K562 (cell line): ENCODE results near the gene OR8B12. TPM values are rescaled to one million over a fixed set of nuclear protein-coding genes. Genes with fewer than 3 reads are reported as not detected.

Experiments
- C11orf30 ChIP-seq: fragments of 450-650 bp; IDR thresholded peaks from 2 replicates; pipeline ENCODE4 v1.6.1; 2016; ENCODE audit warnings: low read depth, mild to moderate bottlenecking
- CBFB ChIP-seq: sonication (generic); formaldehyde crosslinking; IDR thresholded peaks from 2 replicates; pipeline ENCODE4 v1.4.0; 2020; ENCODE audit warnings: mild to moderate bottlenecking, missing genetic modification reagents
- CREB3L1 ChIP-seq: fragments of 450-650 bp; IDR thresholded peaks from 2 replicates; pipeline ENCODE4 v1.6.1; 2014; ENCODE audit warnings: low read depth, mild to moderate bottlenecking, moderate library complexity, borderline replicate concordance
- GTF2F1 ChIP-seq: IDR thresholded peaks from 2 replicates; pipeline ENCODE4 v1.6.1; 2011; ENCODE audit warnings: low read depth, low read length, improper control_type of control experiment
- PHF8 ChIP-seq: fragments of 200-600 bp; sonication (generic); IDR thresholded peaks from 2 replicates; pipeline ENCODE4 v1.6.1; 2012; ENCODE audit warnings: mixed run types, mild to moderate bottlenecking, inconsistent platforms, low read length, moderate library complexity, borderline replicate concordance
- PPARD ChIP-seq: fragments of 250-450 bp; sonication (Bioruptor Pico); IDR thresholded peaks from 2 replicates; pipeline ENCODE4 v1.8.0; 2022; ENCODE audit warnings: inconsistent platforms, mild to moderate bottlenecking, moderate library complexity
- RCOR1 ChIP-seq, 2 experiments: IDR thresholded peaks; 2 replicates each; pipeline ENCODE4 v1.6.1; 2012; ENCODE audit warnings: low read depth in 2 of 2, low read length in 2 of 2, borderline replicate concordance in 1 of 2, improper control_type of control experiment in 1 of 2
- RERE ChIP-seq: sonication (generic); formaldehyde crosslinking; IDR thresholded peaks from 2 replicates; pipeline ENCODE4 v1.8.0; 2023; ENCODE audit warnings: missing genetic modification reagents, mild to moderate bottlenecking, borderline replicate concordance
- TEAD4 ChIP-seq, 2 experiments: sonication (generic) in 1 of 2; formaldehyde crosslinking in 1 of 2; IDR thresholded peaks; 2 replicates each; pipeline versions ENCODE4 v1.6.1 to v1.8.0; 2012 to 2022; ENCODE audit warnings: borderline replicate concordance in 1 of 2, inconsistent platforms in 1 of 2, low read length in 1 of 2, mild to moderate bottlenecking in 1 of 2, missing genetic modification reagents in 1 of 2
- TFE3 ChIP-seq: fragments of 450-650 bp; formaldehyde crosslinking; IDR thresholded peaks from 2 replicates; pipeline ENCODE4 v1.4.0; 2020; ENCODE audit warnings: mild to moderate bottlenecking, mixed read lengths
- ZBED1 ChIP-seq: IDR thresholded peaks from 2 replicates; pipeline ENCODE4 v1.6.1; 2014
- ZBTB17 ChIP-seq: fragments of 450-650 bp; formaldehyde crosslinking; IDR thresholded peaks from 2 replicates; pipeline ENCODE4 v1.4.0; 2020; ENCODE audit warnings: mild to moderate bottlenecking
- ZNF146 ChIP-seq: IDR thresholded peaks from one replicate; pipeline ENCODE4 v1.6.1; 2018; ENCODE audit warnings: missing compliant biosample characterization; ENCODE audit not compliant: unreplicated experiment
- ZNF280A ChIP-seq: fragments of 450-650 bp; IDR thresholded peaks from 2 replicates; pipeline ENCODE4 v1.6.1; 2018; ENCODE audit warnings: mild to moderate bottlenecking, low read depth; ENCODE audit not compliant: partially characterized antibody
- ZNF316 ChIP-seq: fragments of 450-650 bp; IDR thresholded peaks from 2 replicates; pipeline ENCODE4 v1.6.1; 2016
- ZNF511 ChIP-seq: sonication (generic); formaldehyde crosslinking; IDR thresholded peaks from 2 replicates; pipeline ENCODE4 v1.8.0; 2022; ENCODE audit warnings: mild to moderate bottlenecking, missing genetic modification reagents
- ZNF79 ChIP-seq: fragments of 250-450 bp; sonication (Bioruptor Pico); IDR thresholded peaks from 2 replicates; pipeline ENCODE4 v1.4.0; 2020; ENCODE audit warnings: low read depth, mild to moderate bottlenecking, moderate library complexity
- ZNF830 ChIP-seq: fragments of 250-450 bp; sonication (Bioruptor Pico); IDR thresholded peaks from 2 replicates; pipeline ENCODE4 v1.5.0; 2021; ENCODE audit warnings: mild to moderate bottlenecking
- polyA plus RNA-seq, 8 experiments: library from polyadenylated mRNA; depleted of rRNA in 4 of 8; stranded (reverse) in 5 of 8; unstranded in 3 of 8; fragments of >200 nt; fragmentation: Nextera tagmentation in 2 of 8; fragmentation: Illumina TruSeq in 1 of 8; extraction: Ambion mirVana in 2 of 8; extraction: Trizol in 1 of 8; gene quantifications; 2 replicates each; pipeline versions ENCODE4 v1.2.1 to v1.2.3, GENCODE V29; 2011 to 2014; ENCODE audit warnings: inconsistent platforms in 1 of 8, missing spikeins in 1 of 8
- total RNA-seq, 7 experiments: library from RNA; depleted of rRNA in 6 of 7; stranded (reverse); fragments of >200 nt in 6 of 7; fragmentation: Illumina TruSeq in 2 of 7; extraction: Trizol in 2 of 7; gene quantifications; 2 replicates each; pipeline versions ENCODE4 v1.2.1 to v1.2.3, GENCODE V29; 2011 to 2021; ENCODE audit warnings: low replicate concordance in 1 of 7

Gene OR8B12
- total and polyA plus RNA-seq, 9 of the 15 experiments (the other 6 are each of a cell fraction or from before 2014, with no cell fraction given): 0.06 TPM; not detected in 8

- TF ChIP-seq CREB3L1: no peak
- TF ChIP-seq RERE (CRISPR knock-in tag): no peak
- TF ChIP-seq ZNF79 (CRISPR knock-in tag): no peak
- TF ChIP-seq GTF2F1: no peak
- no peak for TF ChIP-seq ZBED1
- TF ChIP-seq CBFB (CRISPR knock-in tag): no peak
- no peak for TF ChIP-seq ZBTB17
- TF ChIP-seq TFE3 (CRISPR knock-in tag): no peak
- TF ChIP-seq ZNF280A: no peak
- no peak for TF ChIP-seq PPARD (CRISPR knock-in tag)
- no peak for TF ChIP-seq TEAD4 (IDR thresholded peaks at IDR 0.05; ENCODE audit: low read length)
- no peak for TF ChIP-seq TEAD4 (CRISPR knock-in tag; IDR thresholded peaks at IDR 0.05; ENCODE audit: borderline replicate concordance)
- peak; percentile 69 for TF ChIP-seq C11orf30
- TF ChIP-seq ZNF830 (CRISPR knock-in tag): no peak
- no peak for TF ChIP-seq ZNF146
- TF ChIP-seq RCOR1 (IDR thresholded peaks at IDR 0.05; ENCODE audit: borderline replicate concordance in 1 of 2, low read depth in 2 of 2, low read length in 2 of 2): no peak
- TF ChIP-seq ZNF511 (CRISPR knock-in tag): no peak
- no peak for TF ChIP-seq PHF8
- peak; percentile 62 for TF ChIP-seq ZNF316
Measured at GRCh38 chr11:124511745-124512144, 31.7 kb downstream of the OR8B12 start (continued).
